GOT3 (cell line): ENCODE data around the gene ANKRD40.
"Not testable (repeated sequence)": the region's sequence is repeated elsewhere in the genome, so short reads cannot be mapped to it uniquely, and the experiment has no call there.

Experiments
- DNase-seq: peaks from one replicate; lab custom pipeline; 2025; ENCODE audit warnings: mixed read lengths; lab: John Stamatoyannopoulos, UW

The ANKRD40 gene

DNA sequence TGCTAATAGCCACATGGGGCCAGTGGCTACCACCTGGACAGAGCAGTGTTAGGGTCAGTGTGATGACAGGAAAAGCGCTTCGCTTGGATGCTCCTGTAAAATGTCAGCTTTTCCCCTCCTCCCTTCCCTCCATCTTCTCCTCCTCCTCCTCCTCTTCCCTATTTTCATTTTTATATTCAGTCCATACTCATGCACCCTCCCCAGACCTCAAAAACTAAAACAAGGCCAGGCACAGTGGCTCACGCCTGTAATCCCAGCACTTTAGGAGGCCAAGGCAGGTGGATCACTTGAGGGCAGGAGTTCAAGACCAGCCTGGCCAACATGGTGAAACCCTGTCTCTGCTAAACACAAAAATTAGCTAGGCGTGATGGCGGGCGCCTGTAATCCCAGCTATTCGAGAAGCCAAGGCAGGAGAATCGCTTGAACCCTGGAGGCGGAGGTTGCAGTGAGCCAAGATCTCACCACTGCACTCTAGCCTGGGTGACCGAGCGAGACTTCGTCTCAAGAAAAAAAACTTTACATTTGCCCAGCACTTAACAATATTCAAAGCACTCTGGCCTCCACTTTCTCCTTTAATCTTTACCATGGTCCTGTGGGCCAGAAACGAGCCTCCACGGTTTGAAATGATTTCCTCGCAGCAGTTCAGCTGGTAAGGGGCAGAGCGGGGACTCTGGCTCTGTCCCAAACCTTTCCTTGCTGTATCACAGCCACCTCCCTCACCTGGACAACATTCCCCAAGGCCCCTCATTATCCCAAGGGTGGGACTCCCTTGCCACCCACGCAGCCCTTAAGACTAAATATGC is 21.8 kb downstream of the ANKRD40 start:
- DNase-seq, result no peak

DNA sequence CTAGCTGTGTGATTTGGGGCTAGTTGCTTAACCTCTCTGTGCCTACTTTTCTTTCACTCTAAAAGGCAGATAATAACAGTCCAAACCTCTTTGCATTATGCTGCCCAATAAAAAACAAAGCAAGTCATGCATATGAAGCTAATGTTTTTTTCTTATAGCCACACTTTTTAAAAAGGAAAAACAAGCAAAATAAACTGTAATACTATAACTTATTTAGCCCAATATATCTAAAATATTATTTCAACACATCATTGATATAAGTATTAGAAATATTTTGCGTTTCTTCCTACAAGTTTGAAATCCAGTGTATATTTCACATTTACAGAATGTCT is 22.4 kb downstream of the ANKRD40 start:
- no peak for DNase-seq

DNA sequence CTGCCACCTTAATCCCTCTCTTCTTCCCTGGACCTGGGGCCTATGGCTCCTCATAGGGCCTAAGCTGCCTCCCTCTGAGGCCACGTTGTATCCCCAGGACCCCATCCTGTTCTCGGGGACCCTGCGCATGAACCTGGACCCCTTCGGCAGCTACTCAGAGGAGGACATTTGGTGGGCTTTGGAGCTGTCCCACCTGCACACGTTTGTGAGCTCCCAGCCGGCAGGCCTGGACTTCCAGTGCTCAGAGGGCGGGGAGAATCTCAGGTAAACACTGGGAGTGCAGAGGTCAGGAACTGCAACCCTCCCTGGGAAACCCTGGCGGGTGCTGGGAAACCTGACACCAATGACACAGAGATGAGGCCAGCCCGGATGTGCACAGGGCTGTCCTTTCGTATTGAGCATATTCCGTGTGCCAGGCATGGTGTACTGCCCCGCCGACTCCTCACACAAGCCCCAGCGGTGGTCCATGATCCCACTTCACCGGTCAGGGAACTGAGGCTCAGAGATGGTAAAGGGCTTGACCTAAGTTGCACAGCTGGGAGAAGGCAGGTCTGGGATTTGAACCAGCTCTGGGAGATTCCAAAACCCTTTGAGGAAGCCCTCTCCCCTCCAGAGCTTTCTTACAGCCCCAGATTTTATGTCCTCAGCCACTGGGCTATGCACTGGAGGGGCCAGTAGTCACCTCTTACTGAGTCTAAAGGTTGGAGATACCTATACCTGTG is 22.9 kb downstream of the ANKRD40 start:
- no peak for DNase-seq

DNA sequence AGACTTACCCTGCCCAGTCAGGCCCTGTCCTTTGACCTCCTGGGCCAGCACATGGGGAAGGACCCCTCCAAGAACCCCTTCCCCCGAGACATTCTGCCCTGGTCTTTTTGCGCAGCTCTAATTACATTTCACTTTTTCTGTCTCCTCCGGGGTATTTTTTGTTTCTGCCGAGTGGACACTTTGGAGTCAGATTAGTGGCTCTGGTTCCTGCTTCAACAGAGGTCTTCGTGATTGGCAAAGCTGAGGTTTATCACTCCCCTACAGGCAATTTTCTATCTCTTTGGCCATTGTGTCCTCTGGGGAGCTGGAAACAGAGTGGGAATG is 23.5 kb downstream of the ANKRD40 start:
- no peak for DNase-seq

DNA sequence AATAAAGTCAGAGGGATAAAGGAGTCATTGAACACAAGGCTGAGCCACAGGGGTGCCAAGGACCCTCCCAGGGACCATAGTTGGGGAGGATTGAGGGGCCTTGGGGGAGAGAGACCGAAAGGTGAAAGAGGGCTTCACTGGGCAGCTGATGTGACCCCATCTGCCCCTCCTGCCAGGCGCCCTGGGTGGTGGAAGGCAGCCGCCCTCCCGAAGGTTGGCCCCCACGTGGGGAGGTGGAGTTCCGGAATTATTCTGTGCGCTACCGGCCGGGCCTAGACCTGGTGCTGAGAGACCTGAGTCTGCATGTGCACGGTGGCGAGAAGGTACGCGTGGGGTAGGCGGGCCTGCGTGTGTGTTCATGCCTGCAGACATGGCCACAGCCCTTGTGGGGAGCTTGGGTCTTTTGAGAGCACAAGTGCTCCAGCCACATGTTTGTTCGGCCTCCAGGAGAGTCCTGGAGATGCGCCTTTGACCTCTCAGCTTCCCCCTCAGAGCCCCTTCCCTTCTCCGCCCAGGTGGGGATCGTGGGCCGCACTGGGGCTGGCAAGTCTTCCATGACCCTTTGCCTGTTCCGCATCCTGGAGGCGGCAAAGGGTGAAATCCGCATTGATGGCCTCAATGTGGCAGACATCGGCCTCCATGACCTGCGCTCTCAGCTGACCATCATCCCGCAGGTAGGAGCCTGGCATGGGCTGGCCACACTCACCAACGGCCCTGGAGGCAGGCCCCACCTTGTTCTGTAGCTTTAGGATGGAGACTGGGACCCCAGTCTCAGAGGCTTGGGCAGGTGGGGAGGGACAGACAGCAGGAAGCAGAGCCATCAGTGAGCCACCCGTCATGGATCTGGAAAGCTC is 24.1 kb downstream of the ANKRD40 start:
- no peak for DNase-seq

DNA sequence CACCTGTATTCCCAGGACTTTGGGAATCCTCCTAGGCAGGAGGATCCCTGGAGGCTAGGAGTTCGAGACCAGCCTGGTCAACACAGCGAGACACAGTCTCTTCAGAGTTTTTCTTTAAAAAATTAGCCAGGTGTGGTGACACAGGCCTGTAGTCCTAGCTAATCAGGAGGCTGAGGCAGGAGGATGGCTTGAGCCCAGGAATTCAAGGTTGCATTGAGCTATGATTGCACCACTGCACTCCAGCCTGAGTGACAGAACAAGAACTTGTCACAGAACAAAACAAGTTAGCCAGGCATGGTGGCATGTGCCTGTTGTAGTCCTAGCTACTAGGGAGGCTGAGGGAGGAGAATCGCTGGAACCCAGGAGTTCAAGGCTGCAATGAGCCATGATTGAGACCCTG is 24.8 kb downstream of the ANKRD40 start:
- DNase-seq, result no peak

DNA sequence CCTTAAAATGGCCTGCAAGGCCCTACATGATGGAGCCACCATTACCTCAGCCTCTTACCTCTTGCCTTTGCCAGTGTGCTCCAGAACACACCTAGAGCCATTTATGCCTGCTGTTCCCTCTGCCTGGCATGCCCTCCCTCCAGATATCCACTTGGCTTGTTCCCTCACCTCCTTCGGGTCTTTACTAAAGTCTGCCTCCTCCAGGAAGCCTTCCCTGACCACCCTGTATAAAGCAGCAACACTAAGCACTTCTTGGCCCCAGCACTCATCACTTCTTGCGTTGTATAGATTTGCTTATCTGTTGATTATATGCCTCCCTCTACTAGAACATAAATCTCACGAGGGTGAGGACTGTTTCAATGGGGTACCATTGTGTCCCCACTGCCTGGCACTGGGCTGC is 25.3 kb downstream of the ANKRD40 start:
- no peak for DNase-seq

DNA sequence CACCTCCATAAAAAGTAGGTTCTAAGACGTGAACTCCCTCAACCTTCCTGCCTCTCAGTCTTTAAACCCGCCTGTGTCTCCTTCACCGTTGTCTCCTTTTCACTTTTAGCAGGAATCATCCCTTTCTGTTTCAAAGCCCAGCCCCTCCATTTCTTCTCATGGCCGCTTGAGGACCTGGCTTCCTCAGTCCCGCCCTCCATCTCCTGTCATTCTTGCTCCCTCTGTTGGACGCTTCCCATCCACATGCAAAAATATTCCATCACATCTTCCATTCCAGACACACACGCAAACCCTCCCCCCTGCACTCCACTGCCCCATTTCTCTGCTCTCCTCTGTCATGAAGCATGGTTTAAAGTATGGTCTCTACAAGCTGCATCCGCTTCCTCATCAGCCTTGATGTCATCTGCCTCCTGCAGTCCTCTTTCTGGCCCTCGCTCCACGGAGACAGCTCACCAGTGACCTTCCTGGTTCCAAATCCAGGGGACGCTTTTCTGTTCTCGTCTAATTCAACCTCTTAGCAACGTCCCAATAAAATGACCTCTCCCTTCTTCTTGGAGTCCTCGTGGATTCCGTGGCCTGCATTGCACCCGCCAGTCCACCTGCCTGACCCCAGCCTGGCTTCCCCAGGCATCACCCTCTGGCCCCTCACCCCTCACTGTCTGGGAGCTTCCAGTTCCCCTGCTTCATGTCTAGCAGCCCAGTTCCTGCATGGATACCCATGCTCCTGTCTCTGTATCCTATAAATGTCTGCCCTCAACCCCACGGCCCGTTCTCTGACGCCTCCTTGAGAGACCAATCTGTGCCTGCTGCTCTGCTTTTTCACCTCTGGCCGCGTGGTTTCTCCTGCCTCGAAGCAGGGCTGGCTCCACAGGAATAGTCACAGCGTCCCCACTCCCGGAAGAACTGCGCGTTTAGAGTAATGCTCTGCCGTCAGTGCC is 26.2 kb downstream of the ANKRD40 start:
- DNase-seq, result no peak

DNA sequence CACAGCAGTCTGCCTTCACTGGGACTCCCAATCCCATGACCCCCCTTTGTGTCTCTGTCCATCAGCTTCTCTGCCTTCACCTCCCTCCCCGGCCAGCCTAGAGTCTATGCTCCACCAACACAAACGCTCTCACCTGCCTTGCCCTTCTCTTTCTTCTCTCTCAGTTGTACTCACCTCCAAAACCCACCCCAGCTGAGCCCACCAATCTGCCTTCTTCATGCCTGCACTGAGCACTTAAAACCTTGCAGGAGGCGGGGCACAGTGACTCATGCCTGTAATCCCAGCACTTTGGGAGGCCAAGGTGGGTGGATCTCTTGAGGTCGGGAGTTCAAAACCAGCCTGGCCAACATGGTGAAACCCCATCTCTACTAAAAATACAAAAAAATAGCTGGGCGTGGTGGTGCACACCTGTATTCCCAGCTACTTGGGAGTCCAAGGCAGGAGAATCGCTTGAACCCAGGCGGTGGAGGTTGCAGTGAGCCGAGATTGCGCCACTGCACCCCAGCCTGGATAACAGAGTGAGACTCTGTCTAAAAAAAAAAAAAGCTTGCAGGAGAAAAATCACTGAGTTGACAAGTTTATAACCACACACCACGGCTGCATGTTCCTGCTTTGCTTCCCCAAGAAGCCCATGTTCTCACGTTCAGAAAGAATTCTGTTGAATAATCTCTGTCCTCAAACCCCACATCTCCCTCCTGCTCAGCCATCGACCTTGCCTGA is 27.0 kb downstream of the ANKRD40 start:
- DNase-seq, result not testable (repeated sequence)

DNA sequence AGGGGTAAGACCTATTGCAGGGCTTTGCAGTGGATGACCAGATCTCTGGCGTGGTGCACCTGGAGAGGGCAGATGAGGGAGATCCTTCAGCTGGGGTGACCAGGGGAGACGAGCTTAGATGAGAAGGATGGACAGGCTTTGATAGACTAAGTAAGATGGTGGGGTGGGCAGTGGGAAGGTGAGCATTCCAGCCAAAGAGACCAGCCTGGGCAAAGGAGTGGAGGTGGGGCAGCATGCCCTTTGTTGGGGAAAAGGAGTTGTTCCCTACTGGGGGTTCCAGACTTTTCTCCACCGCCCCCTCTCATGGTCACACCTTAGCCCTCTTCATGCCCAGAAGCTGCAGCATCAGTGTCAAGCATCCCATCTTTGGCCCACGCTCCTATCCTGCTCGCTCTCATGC is 27.6 kb downstream of the ANKRD40 start:
- no peak for DNase-seq

DNA sequence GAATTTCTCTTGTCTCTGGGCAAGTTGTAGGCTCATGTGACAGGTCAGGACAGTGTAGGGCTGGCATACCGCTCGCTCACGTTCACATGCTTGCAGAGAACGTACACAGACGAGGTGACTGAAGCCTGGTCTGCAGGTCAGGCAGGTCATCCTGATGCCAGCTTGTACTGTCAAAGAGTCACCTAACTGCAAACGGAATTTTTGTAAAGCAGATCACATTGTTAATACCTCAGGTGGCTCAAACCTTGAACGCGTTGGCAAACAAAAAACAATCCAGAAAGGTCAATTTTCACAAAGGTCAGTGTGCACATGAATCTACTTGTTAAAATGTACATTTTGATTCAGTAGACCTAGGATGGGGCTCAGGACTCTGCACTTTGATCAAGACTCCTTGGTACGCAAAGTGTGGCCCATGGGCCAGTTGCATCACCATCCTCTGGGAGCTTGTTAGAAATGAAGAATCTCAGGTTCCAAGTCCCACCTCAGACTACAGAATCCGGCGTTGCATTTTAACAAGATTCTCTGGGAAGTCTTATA is 28.6 kb downstream of the ANKRD40 start:
- DNase-seq, result no peak

DNA sequence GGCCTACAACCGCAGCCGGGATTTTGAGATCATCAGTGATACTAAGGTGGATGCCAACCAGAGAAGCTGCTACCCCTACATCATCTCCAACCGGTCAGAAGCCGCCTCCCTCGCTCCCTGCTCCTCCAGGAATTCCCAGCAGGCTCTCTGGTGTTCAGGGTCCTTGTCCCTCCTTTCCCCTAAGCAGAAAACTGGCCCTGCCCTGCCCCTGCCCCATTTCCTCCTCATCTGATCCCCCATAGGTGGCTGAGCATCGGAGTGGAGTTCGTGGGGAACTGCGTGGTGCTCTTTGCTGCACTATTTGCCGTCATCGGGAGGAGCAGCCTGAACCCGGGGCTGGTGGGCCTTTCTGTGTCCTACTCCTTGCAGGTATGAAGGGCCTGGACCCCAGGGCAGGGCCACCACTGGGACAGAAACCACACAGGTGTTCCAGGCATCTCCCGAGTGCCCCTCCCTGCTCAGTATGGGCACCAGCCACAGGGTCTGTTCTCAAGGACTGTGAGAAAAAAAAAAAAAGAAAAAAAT is 29.8 kb downstream of the ANKRD40 start:
- no peak for DNase-seq

DNA sequence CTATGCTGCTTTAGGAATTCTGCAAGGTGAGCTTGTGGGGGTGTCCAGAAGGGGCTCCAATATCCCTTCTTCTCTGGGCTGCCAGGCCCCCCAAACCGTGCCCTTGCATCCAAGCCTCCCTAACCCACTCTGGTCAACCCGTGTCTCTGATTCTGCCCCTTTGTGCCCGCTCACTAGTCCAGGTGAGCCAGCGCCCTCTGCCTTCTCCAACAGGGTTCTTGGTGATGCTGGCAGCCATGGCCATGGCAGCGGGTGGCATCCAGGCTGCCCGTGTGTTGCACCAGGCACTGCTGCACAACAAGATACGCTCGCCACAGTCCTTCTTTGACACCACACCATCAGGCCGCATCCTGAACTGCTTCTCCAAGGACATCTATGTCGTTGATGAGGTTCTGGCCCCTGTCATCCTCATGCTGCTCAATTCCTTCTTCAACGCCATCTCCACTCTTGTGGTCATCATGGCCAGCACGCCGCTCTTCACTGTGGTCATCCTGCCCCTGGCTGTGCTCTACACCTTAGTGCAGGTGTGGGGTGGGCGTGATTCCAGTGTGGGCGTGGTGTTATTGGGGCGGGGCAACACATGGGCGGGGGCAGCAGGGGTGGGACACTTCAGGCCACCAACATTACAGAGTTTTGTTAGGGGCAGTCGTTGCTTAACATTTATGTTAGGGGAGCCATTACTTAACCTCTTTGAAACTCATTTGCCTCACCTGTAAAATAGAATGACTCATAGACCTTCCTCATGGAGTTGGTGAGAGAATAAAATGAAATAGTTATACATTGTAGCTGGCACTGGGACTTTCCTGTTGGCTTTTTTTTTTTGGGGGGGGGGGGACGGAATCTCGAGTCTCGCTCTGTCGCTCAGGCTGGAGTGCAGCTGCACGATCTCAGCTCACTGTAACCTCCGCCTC is 31.4 kb downstream of the ANKRD40 start:
- no peak for DNase-seq

DNA sequence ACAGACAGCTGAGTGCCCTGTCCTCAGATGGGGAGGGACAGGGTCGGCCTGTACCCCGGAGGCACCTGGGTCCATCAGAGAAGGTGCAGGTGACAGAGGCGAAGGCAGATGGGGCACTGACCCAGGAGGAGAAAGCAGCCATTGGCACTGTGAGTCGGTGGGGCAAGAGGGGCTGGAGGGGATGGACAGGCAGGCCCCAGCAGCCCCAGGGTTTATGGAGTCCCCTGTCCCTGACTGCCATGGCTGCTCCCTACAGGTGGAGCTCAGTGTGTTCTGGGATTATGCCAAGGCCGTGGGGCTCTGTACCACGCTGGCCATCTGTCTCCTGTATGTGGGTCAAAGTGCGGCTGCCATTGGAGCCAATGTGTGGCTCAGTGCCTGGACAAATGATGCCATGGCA is 32.1 kb downstream of the ANKRD40 start:
- DNase-seq, result no peak

DNA sequence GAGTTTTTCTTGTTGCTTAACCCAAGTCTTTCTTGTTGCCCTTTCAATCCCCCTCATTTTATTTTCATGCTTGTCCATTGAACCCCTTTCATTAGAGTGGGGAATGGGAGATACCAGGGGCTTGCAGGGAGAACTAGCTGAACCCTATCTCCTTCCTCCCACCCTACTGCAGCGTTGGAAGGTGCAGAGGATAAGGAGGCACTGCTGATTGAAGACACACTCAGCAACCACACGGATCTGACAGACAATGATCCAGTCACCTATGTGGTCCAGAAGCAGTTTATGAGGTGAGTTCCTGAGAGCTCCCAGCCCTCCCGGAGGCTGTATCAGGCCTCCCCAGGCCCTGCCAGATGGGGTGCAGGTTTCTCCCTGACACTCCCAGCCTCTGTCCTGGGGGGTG is 32.5 kb downstream of the ANKRD40 start:
- DNase-seq, result no peak

DNA sequence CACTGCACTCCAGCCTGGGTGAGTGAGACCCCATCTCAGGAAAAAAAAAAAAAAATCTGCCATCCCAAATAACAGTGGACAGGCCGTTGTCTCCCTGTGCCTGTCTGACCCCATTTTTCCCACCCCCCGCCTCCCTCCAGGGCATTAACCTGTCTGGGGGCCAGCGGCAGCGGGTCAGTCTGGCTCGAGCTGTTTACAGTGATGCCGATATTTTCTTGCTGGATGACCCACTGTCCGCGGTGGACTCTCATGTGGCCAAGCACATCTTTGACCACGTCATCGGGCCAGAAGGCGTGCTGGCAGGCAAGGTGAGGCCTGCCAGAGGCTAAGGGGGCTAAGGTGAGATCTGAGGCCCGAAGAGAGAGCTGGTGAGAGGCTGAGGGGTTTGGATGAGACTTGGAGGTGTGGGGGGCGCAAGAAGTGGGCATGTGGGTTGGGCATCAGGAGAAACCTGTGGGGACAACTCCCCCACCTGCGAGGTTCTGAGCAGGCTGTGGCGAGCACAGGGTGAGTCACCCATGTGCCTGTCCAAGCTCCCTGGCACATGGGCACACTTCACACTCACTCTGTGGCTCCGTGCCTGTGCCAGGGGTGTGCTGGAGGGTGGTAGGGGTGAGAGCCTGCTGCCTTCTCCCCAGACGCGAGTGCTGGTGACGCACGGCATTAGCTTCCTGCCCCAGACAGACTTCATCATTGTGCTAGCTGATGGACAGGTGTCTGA is 34.7 kb downstream of the ANKRD40 start:
- DNase-seq, result no peak

DNA sequence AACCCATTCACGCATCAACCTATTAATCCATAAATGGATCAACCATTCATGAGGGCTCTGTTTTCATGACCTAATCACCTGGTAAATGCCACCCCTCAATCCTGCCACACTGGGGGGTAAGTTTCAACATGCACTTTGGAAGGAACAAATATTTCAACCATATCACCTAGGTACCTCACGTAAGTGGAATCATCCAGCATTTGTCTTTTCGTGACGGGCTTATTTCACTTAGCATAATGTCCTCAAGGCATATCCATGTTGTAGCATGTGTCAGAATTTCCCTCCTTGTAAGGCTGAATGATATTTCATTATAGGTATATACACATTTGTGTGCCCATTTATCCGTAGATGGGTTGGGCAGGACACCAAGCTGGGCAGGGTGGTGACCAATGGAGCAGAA is 35.6 kb downstream of the ANKRD40 start:
- DNase-seq, result no peak

DNA sequence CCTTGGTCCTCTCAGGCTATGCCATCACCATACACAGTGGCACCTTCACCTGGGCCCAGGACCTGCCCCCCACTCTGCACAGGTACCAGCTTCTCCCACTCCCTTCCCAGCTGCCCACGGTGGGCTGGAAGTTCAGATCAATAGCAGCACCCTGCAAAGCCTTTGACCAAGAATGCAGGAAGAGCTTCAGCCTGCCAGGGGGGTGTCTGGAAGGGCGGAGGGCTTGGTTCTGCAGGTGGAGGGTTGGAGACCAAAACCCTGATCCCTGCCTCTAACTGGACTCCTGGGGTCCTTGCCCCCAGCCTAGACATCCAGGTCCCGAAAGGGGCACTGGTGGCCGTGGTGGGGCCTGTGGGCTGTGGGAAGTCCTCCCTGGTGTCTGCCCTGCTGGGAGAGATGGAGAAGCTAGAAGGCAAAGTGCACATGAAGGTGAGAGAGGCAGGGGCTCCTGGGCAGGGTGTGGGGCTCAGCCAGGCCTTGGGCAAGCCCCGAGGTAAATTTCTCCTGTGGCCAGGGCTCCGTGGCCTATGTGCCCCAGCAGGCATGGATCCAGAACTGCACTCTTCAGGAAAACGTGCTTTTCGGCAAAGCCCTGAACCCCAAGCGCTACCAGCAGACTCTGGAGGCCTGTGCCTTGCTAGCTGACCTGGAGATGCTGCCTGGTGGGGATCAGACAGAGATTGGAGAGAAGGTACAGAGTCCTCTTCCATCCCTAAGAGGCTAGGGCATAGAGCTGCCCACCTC is 38.7 kb downstream of the ANKRD40 start:
- no peak for DNase-seq
